Activated naive CD4-positive, alpha-beta T cell treated with Interleukin-2 at 50 U/mL for 16 hours (primary cell): ENCODE measurements around the gene HSPA14.
A peak's percentile ranks its signal among the peaks of the same experiment; 100 is the strongest.
"Not testable (repeated sequence)": the region's sequence is repeated elsewhere in the genome, so short reads cannot be mapped to it uniquely, and the experiment has no call there.

Experiments
- DNase-seq: peaks from one replicate; pipeline ENCODE4 v3.0.0-alpha.2; 2020

Gene HSPA14

GRCh38 chr10:14884082-14884481, 46.0 kb downstream of the HSPA14 start:
- no peak for DNase-seq

- DNase-seq: no peak
These were observed 51.2 kb downstream of the HSPA14 start for GRCh38 chr10:14889318-14889717.

DNA sequence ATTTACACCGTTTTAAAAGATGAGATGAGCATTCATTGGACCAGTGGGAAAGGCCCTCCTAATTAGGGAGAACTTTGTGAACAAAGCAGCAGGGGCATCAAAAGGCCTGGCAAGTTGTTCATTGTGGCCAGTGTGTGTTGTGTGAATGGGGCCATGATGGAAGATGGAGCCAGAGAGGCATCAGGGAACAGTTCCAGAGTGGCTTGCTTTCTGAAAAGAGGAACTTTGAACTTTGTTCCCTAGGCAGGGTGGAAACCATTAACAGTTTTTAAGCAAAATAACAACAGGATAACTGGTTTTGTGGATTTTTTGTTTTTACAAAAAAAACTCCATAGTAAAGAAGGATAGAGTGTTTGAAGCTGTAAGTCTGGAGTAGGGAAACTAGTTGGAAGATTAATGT, 53.0 kb downstream of the HSPA14 start:
- DNase-seq: no peak

GRCh38 chr10:14904316-14904732, 66.2 kb downstream of the HSPA14 start:
- peak; percentile 4 for DNase-seq

GRCh38 chr10:14904864-14905263, 66.8 kb downstream of the HSPA14 start:
- DNase-seq: no peak

DNA sequence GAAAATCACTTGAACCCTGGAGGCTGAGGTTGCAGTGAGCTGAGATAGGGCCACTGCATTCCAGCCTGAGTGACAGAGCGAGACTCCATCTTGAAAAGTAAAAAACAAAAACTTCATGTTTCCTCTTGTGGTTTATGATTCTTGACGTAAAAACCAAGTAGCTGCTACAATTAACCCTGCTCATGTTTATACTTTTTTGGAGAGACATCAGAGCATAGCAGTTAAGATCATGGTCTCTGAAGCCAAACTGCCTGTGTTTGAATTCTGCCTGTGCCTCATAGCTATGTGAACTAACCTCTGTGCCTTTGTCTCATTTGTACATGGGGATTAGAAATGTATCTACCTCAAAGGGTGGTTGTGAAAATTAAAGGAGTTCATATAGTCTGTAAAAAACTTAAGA, 67.8 kb downstream of the HSPA14 start:
- no peak for DNase-seq

DNA sequence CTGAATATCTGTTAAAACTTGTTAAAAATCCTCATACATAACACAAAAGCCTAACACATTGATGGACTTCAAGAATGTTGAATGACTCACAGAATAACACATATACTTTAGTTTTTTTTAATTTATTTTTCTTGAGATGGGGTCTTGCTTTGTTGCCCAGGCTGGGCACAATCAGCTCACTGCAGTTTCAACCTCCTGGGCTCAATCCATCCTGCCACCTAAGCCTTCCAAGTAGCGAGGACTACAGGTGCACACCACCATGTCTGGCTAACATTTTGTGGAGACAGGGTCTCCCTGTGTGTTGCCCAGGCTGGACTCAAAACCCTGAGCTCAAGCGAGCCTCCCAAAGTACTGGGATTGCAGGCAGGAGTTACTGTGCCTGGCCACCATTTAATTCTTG, 68.7 kb downstream of the HSPA14 start:
- DNase-seq: no peak

- not testable (repeated sequence) for DNase-seq
These were observed 69.5 kb downstream of the HSPA14 start for GRCh38 chr10:14907591-14907990.

DNA sequence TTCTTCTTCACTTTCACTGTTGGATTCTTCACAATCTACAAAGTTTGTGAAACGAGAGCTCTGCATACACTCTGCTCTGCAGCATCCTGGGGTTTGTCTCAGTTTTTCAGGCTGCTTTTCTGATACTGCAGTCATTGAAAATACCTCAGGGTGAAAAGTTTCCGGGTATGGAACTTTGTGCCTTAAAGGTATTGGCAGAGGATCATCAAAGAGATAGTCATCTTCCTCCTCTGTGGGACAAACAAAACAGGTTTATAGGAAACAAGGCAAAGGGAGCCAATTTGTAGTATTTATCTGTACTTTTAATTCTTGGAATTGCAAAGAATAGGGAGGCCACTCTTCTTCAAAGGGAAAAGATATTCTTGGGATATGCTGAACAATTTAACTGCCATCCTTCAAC, 71.0 kb downstream of the HSPA14 start:
- DNase-seq: no peak

GRCh38 chr10:14910953-14911352, 72.8 kb downstream of the HSPA14 start:
- no peak for DNase-seq

GRCh38 chr10:14911801-14912200, 73.7 kb downstream of the HSPA14 start:
- no peak for DNase-seq

DNA sequence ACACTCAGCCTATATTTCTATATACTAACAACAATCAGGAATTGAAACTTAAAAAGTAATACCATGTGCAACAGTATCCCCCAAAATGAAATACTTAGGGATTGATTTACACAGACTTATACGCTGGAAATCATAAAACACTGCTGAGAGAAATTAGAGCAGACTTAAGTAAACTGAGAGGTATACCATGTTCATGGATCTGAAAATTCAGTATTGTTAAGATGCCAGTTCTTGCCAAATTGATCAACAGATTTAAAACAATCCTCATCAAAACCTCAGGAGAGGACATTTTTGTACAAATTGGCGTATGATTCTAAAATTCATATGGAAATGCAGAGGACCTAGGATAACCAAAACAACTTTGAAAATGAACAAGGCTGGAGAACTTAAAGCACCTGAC, 78.5 kb downstream of the HSPA14 start:
- no peak for DNase-seq

- no peak for DNase-seq
These were observed 79.7 kb downstream of the HSPA14 start for GRCh38 chr10:14917827-14918226.

DNA sequence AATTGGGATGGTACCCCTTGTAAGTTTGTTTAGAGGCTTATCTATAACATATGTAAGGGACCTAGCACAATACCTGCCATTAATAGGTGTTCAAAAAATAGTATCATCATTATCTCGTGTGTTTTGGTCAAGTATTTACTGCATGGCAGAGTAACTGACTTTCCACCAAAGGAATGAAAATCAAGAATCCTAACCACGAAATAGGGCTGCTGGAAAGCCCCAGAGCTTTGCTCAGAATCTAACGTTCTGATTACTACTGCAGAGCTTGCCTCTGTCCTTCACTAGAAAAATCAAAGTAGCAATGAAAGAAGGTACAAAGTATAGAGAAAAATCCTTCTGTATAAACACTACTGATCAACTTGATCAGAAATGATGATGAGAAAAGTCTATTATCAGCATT, 80.9 kb downstream of the HSPA14 start:
- DNase-seq: no peak
